ENCODE measurements around the gene SLC9A5. TPM values are rescaled to one million over a fixed set of nuclear protein-coding genes. Genes with fewer than 3 reads are reported as not detected.

The SLC9A5 gene
- total and polyA plus RNA-seq, 2 donors (not counting 3 experiments of a cell fraction or from before 2014, with no cell fraction given) = 2.7 to 2.8 TPM

GRCh38 chr16:67302076-67302475 lies 53.3 kb downstream of the SLC9A5 start:
- Histone ChIP-seq H3K4me2 (ENCODE audit: insufficient read depth, low read length) (no peak overlapping the region), H3K27me3 (ENCODE audit: control insufficient read depth in 2 of 2, insufficient read depth in 2 of 2, low read length in 2 of 2) (no peaks in the 10 kb centered on the region), H3K79me2 (ENCODE audit: control insufficient read depth, insufficient read depth, low read length) (no peaks in the 10 kb centered on the region), H3K36me3 (ENCODE audit: control insufficient read depth in 2 of 2, extremely low read depth in 1 of 2, insufficient read depth in 2 of 2, low read length in 2 of 2) (no peaks in the 10 kb centered on the region), H2AFZ (ENCODE audit: low read depth, low read length) (no peak overlapping the region), H3K9ac (replicated peaks; ENCODE audit: extremely low read depth, insufficient read depth, low read length) (no peak overlapping the region), H3K27ac (ENCODE audit: insufficient read depth, low read depth, low read length) (no peak overlapping the region), H4K20me1 (replicated peaks; ENCODE audit: control insufficient read depth, extremely low read depth, insufficient read depth, low read length) (no peaks in the 10 kb centered on the region), H3K9me3 (replicated peaks; ENCODE audit: control insufficient read depth, insufficient read depth, low read length) (no peaks in the 10 kb centered on the region), H3K4me3 (replicated peaks in 1 of 3; ENCODE audit: insufficient read depth in 1 of 3, low read depth in 1 of 3, low read length in 3 of 3) (no peak overlapping the region), H3K4me1 (ENCODE audit: control insufficient read depth, extremely low read depth, insufficient read depth, low read length) (no peaks in the 10 kb centered on the region), H3K9me1 (replicated peaks; ENCODE audit: control insufficient read depth, extremely low read depth, insufficient read depth, low read length) (no peaks in the 10 kb centered on the region)
- DNase-seq (ENCODE audit: low read depth, low spot score) (no peak), FAIRE-seq (no peak)
- ChIA-PET CTCF (interaction anchor here (2.1 kb wide), 1 partner anchor 98 kb away, joined by 6 read pairs; no protein-coding TSS in a partner anchor), POLR2A (no interaction called here)
- dilution Hi-C loops (cut with MboI; ENCODE audit: extremely low pct_ligation_motif_present, low sequenced_read_pairs) (no loop called here), intact Hi-C loops (cut with micrococcal nuclease) (no loop called here)
- TF ChIP-seq GATA2 (IDR thresholded peaks at IDR 0.05; ENCODE audit: insufficient read depth, insufficient read length, low read depth, low read length) (no peak), MAX (IDR thresholded peaks at IDR 0.05; ENCODE audit: insufficient read depth, insufficient read length) (no peak), EZH2 (IDR thresholded peaks at IDR 0.05; ENCODE audit: borderline replicate concordance, low read depth, low read length, severe bottlenecking) (no peak), MYC (IDR thresholded peaks at IDR 0.05; ENCODE audit: low read depth, low read length) (no peak), JUN (IDR thresholded peaks at IDR 0.05; ENCODE audit: borderline replicate concordance, insufficient read depth, insufficient read length, low read depth) (no peak), POLR2A (IDR thresholded peaks at IDR 0.05; ENCODE audit: low read depth, low read length) (no peak), FOS (IDR thresholded peaks at IDR 0.05; ENCODE audit: borderline replicate concordance, insufficient read depth, low read length) (no peak), CTCF (IDR thresholded peaks at IDR 0.05; ENCODE audit: extremely low read depth in 1 of 2, insufficient read depth in 1 of 2, low read depth in 1 of 2, low read length in 2 of 2) (no peak), POLR2AphosphoS5 (IDR thresholded peaks at IDR 0.05; ENCODE audit: insufficient read depth, low read depth, low read length) (no peak)
- no TSS peak for BruUV-seq (replicated peaks)

Measured in endothelial cell of umbilical vein (primary cell).